Eye (tissue), 1 donor: ENCODE measurements around the gene CDH16.
"Not testable (repeated sequence)": the region's sequence is repeated elsewhere in the genome, so short reads cannot be mapped to it uniquely, and the experiment has no call there.

ENCODE experiments used
- DNase-seq: peaks from one replicate; pipeline ENCODE4 v3.0.0-alpha.2; 2015

Gene CDH16

GRCh38 chr16:66946541-66946940 is 27.9 kb upstream of the CDH16 start:
- DNase-seq, result no peak

DNA sequence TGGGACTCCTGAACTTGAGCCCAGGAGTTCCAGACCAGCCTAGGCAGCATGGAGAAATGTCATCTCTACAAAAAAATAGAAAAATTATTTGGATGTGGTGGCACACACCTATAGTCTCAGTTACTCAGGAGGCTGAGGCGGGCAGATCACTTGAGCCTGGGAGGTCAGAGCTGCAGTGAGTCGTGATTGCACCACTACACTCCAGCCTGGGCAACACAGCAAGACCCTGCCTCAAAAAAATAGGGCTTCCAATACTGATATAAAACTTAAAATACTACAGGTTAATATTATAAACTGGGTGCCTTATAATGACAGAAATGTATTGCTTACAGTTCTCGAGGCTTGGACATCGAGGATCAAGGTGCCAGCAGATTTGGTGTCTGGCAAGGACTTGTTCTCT is 27.3 kb upstream of the CDH16 start:
- DNase-seq, result no peak

GRCh38 chr16:66944971-66945370 is 26.3 kb upstream of the CDH16 start:
- not testable (repeated sequence) for DNase-seq

- no peak for DNase-seq
These were observed 25.4 kb upstream of the CDH16 start for GRCh38 chr16:66944054-66944441.

GRCh38 chr16:66943426-66944053 is 24.9 kb upstream of the CDH16 start:
- no peak for DNase-seq

- DNase-seq, result no peak
These were observed 24.3 kb upstream of the CDH16 start for GRCh38 chr16:66942981-66943380.

GRCh38 chr16:66940236-66940635 is 21.6 kb upstream of the CDH16 start:
- DNase-seq, result no peak

DNA sequence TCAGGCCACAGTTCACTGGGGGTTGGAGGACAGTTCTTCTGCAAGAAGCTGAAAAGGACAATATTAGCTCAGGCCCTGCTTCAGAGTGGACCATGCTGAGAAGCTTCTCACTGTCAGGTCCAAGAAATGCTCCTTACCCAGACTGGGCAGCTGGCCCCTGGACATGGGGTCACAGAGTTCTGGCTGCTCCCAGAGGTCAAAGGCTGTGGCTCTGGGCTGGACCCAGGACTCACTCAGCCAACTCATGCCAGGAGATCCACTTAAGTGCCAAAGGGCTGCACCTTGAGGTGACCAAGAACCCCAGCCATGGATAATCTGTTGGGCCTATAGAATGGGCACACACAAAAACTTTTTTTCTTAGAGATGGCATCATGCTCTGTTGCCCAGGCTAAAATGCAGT is 20.7 kb upstream of the CDH16 start:
- no peak for DNase-seq

DNA sequence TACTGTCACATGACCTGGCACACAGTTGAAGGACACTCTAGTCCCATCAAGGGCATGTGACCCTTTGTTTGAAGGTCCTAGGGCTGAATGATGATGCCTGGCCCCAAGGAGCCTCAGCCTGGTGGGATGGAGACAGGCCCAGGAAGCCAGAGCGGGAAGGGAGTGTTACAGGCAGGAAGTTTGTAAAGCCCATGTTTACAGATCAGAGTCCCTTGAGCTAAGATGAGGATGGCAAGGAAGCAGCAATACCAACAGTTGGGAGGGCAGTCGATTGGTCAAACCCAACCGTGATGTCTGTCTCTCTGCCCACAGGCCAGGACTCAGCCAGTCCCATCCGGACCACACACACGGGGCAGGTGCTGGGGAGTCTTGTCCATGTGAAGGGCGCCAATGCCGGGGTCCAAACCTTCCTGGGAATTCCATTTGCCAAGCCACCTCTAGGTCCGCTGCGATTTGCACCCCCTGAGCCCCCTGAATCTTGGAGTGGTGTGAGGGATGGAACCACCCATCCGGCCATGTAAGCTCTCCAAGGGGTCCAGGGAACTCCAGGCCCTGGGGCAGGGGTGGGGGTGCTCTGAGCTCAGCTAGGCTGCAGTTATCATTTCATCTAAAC is 19.1 kb upstream of the CDH16 start:
- no peak for DNase-seq

GRCh38 chr16:66936889-66937554 is 18.3 kb upstream of the CDH16 start:
- DNase-seq, result no peak

DNA sequence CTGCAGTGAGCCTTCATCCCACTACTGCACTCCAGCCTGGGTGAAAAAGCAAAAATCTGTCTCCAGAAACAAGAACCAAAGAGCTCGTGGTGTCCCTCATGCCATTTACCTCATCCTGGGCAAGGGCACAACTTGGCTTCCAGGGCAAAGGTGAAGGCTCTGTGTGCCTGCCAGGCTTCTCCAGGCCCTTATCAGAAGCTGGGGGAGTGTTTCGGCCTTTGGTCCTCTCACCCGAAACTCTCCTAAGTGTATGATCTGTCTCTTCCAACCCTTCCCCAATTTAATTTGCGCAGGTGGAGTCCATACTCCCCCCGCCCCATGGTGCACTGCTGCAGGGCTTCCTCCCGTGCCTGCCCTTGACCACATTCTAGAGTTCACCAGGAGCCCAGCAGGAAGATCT is 17.8 kb upstream of the CDH16 start:
- no peak for DNase-seq

DNA sequence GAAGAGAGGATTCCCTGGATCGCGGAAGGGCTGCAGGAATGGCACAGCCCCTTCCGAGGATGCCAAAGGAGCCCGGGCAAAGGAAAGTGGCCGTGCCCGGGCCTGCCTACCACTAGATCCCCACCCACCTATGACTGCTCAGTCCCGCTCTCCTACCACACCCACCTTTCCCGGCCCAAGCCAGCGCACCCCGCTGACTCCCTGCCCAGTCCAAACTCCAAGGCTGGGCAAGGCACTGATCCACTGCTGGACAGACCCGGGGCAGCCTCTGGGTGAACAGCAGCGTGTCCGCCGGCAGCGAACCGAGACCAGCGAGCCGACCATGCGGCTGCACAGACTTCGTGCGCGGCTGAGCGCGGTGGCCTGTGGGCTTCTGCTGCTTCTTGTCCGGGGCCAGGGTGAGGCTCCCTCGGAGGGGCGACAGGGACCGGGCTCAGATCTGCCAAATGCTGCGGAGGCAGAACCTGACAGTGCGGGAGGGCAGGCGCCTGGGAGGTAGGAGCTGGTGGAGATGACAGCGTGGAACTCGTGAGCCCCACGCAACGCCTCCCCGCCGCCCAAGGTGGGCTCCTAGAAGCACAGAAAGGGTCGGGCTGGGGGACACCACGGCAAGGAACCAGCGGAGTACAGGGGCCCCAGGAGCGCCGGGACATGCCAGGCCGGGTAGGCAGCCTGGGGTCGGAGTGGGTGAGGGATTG is 16.8 kb upstream of the CDH16 start, which contains the start of gene CES2:
CES2 (plus strand) TSS at position 203 of the 698 bp plus-strand sequence; CDS start at position 323, 120 bp downstream.
- DNase-seq, result peak; percentile 39

DNA sequence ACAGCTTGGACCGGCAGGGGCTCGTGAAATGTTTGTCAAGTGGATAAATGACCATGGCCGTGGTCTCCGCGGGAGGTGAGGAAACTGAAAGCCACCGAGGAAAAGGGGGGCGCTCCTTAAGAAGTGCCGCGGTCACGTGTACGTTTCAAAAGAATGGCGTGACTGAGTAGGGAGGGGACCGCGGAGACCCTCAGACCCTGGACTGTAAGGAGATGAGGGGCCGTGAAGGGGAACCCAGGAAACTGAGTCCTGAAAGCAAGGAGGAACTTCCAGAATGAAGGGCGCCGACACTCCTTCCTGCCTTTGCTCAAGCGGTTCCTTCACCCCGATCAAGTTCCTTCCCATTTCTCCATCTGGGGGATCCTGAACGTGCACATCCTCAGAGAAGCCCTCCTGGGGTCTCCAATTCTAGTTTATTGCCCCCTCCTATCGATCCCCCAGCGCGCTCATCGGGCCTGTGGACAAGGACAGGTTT is 16.2 kb upstream of the CDH16 start:
- DNase-seq, result not testable (repeated sequence)

GRCh38 chr16:66934138-66934838 is 15.6 kb upstream of the CDH16 start, which contains the start of gene CIAO2B:
TSS of gene CIAO2B (minus strand) at chr16:66934402. CDS start at chr16:66934364, 38 bp downstream.
- peak; percentile 94 for DNase-seq

GRCh38 chr16:66933776-66934137 is 15.1 kb upstream of the CDH16 start:
- DNase-seq, result no peak

GRCh38 chr16:66932076-66932475 is 13.4 kb upstream of the CDH16 start:
- no peak for DNase-seq

GRCh38 chr16:66931665-66932064 is 13.0 kb upstream of the CDH16 start:
- no peak for DNase-seq

- no peak for DNase-seq
These were observed 11.5 kb upstream of the CDH16 start for GRCh38 chr16:66930189-66930588.

- DNase-seq, result no peak
These were observed 10.2 kb upstream of the CDH16 start for GRCh38 chr16:66928702-66929388.

DNA sequence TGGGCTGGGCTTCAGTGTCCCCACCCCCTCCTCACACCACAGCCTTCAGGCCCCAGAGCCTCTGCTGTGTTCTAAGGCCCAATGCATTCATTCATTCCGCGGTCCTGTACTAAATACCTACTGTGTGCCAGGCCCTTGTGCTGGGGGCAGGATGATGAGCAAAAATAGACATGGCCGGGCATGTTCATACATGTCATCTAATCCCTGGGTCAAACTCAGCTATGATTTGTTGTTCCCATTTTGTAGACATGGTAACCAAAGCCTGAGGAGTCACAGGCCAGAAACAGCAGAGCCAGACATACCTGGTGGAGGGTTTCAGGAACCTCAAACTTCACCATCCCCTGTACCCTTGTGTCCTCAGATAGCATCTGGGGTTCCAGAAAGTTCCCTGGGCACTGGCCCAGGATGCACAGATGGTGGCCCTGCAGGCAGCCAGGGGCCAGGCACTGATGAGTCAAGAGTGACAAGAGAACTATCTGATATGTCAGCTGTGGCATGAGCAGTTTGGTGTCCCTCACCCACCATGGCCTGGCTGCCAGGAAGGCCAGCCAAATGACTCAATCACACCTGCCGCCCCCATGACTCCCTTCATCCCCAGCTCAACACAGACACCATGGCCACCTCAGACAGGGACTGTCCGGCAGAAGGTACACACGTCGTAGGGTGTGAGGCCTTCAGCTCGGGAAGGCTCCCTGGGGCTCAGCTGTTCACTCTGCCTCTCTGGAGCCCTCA is 9.4 kb upstream of the CDH16 start:
- DNase-seq, result no peak

- DNase-seq, result peak; percentile 24
These were observed 8.3 kb upstream of the CDH16 start for GRCh38 chr16:66926961-66927436.
